Forelimb muscle (tissue), 1 donor: Measurements from ENCODE around the gene NDP. TPM values are rescaled to one million over a fixed set of nuclear protein-coding genes. Genes with fewer than 3 reads are reported as not detected.

Experiments
- polyA plus RNA-seq: library from polyadenylated mRNA; unstranded; fragments of 120-200 nt; gene quantifications from one replicate; pipeline ENCODE4 v1.2.1, GENCODE V29; 2013; ENCODE audit not compliant: insufficient read length

Gene NDP
- polyA plus RNA-seq, 1 donor = 3.7 TPM

Other genes starting within 250 kb of the NDP start
- gene MAOB, start 90.9 kb downstream of the NDP start, polyA plus RNA-seq = 0.95 TPM